ENCODE data around the gene ZBED4. TPM values are rescaled to one million over a fixed set of nuclear protein-coding genes. Genes with fewer than 3 reads are reported as not detected.

Gene ZBED4
- total RNA-seq, 1 experiment from 2014 or later = 29.2 TPM

- TF ChIP-seq IRF1 (CRISPR knock-in tag; IDR thresholded peaks at IDR 0.05) (no peak), CREM (CRISPR knock-in tag; IDR thresholded peaks at IDR 0.05) (no peak), ZBTB43 (CRISPR knock-in tag; IDR thresholded peaks at IDR 0.05) (no peak), FOXJ3 (CRISPR knock-in tag; IDR thresholded peaks at IDR 0.05; ENCODE audit: borderline replicate concordance) (no peak), ZNF121 (CRISPR knock-in tag; IDR thresholded peaks at IDR 0.05) (no peak), E2F5 (CRISPR knock-in tag; IDR thresholded peaks at IDR 0.05) (no peak), SP1 (CRISPR knock-in tag; conservative IDR thresholded peaks at IDR 0.05) (no peak), ZNF416 (CRISPR knock-in tag; IDR thresholded peaks at IDR 0.05) (no peak), ZNF671 (CRISPR knock-in tag; IDR thresholded peaks at IDR 0.05) (no peak), NR3C1 (CRISPR knock-in tag; conservative IDR thresholded peaks at IDR 0.05; ENCODE audit: low read depth) (no peak), ZNF317 (CRISPR knock-in tag; IDR thresholded peaks at IDR 0.05; ENCODE audit: borderline replicate concordance, low read depth) (no peak)
- TF ChIP-seq, protein P1, sequence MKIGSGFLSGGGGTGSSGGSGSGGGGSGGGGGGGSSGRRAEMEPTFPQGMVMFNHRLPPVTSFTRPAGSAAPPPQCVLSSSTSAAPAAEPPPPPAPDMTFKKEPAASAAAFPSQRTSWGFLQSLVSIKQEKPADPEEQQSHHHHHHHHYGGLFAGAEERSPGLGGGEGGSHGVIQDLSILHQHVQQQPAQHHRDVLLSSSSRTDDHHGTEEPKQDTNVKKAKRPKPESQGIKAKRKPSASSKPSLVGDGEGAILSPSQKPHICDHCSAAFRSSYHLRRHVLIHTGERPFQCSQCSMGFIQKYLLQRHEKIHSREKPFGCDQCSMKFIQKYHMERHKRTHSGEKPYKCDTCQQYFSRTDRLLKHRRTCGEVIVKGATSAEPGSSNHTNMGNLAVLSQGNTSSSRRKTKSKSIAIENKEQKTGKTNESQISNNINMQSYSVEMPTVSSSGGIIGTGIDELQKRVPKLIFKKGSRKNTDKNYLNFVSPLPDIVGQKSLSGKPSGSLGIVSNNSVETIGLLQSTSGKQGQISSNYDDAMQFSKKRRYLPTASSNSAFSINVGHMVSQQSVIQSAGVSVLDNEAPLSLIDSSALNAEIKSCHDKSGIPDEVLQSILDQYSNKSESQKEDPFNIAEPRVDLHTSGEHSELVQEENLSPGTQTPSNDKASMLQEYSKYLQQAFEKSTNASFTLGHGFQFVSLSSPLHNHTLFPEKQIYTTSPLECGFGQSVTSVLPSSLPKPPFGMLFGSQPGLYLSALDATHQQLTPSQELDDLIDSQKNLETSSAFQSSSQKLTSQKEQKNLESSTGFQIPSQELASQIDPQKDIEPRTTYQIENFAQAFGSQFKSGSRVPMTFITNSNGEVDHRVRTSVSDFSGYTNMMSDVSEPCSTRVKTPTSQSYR (CRISPR knock-in tag; IDR thresholded peaks at IDR 0.05) = no peak
- TF ChIP-seq, protein P2, sequence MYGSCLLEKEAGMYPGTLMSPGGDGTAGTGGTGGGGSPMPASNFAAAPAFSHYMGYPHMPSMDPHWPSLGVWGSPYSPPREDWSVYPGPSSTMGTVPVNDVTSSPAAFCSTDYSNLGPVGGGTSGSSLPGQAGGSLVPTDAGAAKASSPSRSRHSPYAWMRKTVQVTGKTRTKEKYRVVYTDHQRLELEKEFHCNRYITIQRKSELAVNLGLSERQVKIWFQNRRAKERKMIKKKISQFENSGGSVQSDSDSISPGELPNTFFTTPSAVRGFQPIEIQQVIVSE (CRISPR knock-in tag; IDR thresholded peaks at IDR 0.05; ENCODE audit: borderline replicate concordance) = no peak
- TF ChIP-seq, protein P3, sequence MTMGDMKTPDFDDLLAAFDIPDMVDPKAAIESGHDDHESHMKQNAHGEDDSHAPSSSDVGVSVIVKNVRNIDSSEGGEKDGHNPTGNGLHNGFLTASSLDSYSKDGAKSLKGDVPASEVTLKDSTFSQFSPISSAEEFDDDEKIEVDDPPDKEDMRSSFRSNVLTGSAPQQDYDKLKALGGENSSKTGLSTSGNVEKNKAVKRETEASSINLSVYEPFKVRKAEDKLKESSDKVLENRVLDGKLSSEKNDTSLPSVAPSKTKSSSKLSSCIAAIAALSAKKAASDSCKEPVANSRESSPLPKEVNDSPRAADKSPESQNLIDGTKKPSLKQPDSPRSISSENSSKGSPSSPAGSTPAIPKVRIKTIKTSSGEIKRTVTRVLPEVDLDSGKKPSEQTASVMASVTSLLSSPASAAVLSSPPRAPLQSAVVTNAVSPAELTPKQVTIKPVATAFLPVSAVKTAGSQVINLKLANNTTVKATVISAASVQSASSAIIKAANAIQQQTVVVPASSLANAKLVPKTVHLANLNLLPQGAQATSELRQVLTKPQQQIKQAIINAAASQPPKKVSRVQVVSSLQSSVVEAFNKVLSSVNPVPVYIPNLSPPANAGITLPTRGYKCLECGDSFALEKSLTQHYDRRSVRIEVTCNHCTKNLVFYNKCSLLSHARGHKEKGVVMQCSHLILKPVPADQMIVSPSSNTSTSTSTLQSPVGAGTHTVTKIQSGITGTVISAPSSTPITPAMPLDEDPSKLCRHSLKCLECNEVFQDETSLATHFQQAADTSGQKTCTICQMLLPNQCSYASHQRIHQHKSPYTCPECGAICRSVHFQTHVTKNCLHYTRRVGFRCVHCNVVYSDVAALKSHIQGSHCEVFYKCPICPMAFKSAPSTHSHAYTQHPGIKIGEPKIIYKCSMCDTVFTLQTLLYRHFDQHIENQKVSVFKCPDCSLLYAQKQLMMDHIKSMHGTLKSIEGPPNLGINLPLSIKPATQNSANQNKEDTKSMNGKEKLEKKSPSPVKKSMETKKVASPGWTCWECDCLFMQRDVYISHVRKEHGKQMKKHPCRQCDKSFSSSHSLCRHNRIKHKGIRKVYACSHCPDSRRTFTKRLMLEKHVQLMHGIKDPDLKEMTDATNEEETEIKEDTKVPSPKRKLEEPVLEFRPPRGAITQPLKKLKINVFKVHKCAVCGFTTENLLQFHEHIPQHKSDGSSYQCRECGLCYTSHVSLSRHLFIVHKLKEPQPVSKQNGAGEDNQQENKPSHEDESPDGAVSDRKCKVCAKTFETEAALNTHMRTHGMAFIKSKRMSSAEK (CRISPR knock-in tag; IDR thresholded peaks at IDR 0.05; ENCODE audit: borderline replicate concordance) = no peak
- TF ChIP-seq, protein P4, sequence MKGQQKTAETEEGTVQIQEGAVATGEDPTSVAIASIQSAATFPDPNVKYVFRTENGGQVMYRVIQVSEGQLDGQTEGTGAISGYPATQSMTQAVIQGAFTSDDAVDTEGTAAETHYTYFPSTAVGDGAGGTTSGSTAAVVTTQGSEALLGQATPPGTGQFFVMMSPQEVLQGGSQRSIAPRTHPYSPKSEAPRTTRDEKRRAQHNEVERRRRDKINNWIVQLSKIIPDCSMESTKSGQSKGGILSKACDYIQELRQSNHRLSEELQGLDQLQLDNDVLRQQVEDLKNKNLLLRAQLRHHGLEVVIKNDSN (CRISPR knock-in tag; IDR thresholded peaks at IDR 0.05) = no peak
- TF ChIP-seq, protein P5, sequence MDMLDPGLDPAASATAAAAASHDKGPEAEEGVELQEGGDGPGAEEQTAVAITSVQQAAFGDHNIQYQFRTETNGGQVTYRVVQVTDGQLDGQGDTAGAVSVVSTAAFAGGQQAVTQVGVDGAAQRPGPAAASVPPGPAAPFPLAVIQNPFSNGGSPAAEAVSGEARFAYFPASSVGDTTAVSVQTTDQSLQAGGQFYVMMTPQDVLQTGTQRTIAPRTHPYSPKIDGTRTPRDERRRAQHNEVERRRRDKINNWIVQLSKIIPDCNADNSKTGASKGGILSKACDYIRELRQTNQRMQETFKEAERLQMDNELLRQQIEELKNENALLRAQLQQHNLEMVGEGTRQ (CRISPR knock-in tag; IDR thresholded peaks at IDR 0.05) = no peak
- H3K4me3 Mint-ChIP-seq = peak overlapping the region; percentile 22
- ChIA-PET CTCF (no interaction called here), POLR2A (no interaction called here)
- peaks cover 55% of the 10 kb centered on the region for H3K36me3 Mint-ChIP-seq
- ATAC-seq = no peak
- H3K27ac Mint-ChIP-seq = peak overlapping the region; percentile 86
- H3K4me1 Mint-ChIP-seq = peaks cover 19% of the 10 kb centered on the region
- peaks cover 1% of the 10 kb centered on the region for H3K9me3 Mint-ChIP-seq
- H3K27me3 Mint-ChIP-seq (ENCODE audit: low read depth) = peaks cover 6% of the 10 kb centered on the region
- no peak for DNase-seq (ENCODE audit: low spot score)
Observed at GRCh38 chr22:49824185-49824925, 29.3 kb upstream of the ZBED4 start.
